Thyroid gland (tissue), 4 donors: Measurements from ENCODE around the gene ZNF786.

Experiments
- CTCF ChIP-seq, 6 experiments: fragments of 200-600 bp in 3 of 6; fragments of 450-650 bp in 3 of 6; sonication (generic) in 3 of 6; IDR thresholded peaks; one replicate each; pipeline ENCODE4 v1.5.1; 2016 to 2019; ENCODE audit warnings: antibody characterized with exemption in 6 of 6, mild to moderate bottlenecking in 2 of 6, inconsistent platforms in 1 of 6, moderate library complexity in 1 of 6
- POLR2A ChIP-seq, 2 donors: fragments of 450-650 bp; IDR thresholded peaks; one replicate each; pipeline ENCODE4 v1.6.1; 2017; ENCODE audit warnings: antibody characterized with exemption in 2 of 2, mild to moderate bottlenecking in 2 of 2, moderate library complexity in 1 of 2

GRCh38 chr7:149070372-149071125, 20.0 kb downstream of the ZNF786 start:
- no peak for TF ChIP-seq POLR2A (IDR thresholded peaks at IDR 0.05)
- TF ChIP-seq CTCF (IDR thresholded peaks at IDR 0.05), result no peak
